ENCODE results near the gene BRD4. TPM values are rescaled to one million over a fixed set of nuclear protein-coding genes. Genes with fewer than 3 reads are reported as not detected.

Gene BRD4
- polyA plus RNA-seq, 1 donor, result 63.6 TPM

DNA sequence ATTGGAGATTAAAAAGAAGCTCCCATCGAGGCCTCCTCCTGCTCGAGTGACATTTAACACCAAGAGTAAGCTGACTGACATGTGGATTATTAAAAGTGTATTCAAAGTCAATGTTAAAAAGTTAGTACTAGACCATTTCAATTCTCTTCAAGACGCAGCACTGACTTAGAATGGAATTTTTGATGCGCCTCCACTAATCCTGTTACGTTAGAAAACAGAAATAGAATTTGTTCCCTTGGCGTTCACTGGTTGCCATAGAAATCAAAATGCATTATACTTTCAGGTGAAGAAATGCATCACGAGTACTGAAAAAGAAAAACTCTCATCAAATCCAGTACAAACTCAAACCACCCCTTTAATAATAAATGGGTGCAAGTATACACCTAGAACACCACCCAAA is 42.2 kb downstream of the BRD4 start:
- no peak for DNase-seq

- DNase-seq, result no peak
Measured at GRCh38 chr19:15289673-15290072, 42.7 kb downstream of the BRD4 start.

- DNase-seq, result peak; percentile 41
Measured at GRCh38 chr19:15288146-15288963, 44.0 kb downstream of the BRD4 start.

- no peak for DNase-seq
Measured at GRCh38 chr19:15287496-15287895, 44.8 kb downstream of the BRD4 start.

DNA sequence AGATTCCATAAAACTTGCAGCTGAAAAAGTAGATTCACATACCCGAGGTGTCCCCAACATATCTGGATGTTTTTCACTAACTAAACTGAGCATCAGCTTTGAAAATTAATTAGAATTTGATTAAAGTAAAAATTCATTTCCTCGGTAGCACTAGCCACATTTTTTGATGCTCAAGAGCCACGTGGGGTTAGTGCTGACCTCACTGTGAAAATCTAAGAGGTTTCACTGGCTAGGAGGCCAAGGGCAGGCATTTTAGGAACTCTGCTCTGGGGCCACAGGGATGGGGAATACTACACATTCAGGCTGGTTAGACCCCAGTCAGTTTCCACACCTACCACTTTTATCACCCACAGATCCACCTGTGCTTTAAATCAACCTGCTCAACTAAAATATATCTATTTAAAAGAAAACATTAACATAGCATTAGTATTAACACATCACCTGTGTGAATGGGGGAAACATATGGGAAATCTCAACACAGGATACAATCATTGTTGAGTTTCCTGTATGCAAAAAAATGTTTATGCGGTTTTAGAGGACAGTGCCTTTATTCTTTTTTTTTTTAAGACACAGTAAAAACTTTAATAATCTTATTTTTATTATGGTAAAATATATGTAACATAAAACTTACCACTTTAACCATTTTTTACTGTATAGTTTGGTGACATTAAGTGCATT is 45.5 kb downstream of the BRD4 start:
- DNase-seq, result no peak

GRCh38 chr19:15285896-15286591 is 46.3 kb downstream of the BRD4 start:
- no peak for DNase-seq

DNA sequence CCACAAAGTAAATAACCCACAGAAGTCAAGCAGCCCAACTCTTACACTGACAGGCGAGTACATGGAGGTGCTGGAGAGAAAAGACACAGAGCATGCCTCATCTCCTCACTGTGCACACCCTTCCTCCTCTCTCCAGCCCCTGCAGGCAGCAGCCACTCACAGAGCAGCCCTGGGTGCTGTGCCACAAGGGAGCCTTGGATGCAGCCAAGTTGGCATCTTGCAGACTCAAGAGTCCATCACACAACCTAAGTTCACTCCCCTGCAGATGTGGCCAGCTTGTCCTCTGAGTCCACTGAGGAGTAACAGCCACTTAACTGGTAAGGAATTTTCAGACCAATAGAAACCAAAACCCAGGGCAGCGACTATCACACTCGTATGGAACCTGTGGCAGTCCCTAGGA is 47.4 kb downstream of the BRD4 start:
- no peak for DNase-seq

- DNase-seq, result no peak
Measured at GRCh38 chr19:15284091-15284490, 48.2 kb downstream of the BRD4 start.

- no peak for DNase-seq
Measured at GRCh38 chr19:15283141-15283883, 49.0 kb downstream of the BRD4 start.

- no peak for DNase-seq
Measured at GRCh38 chr19:15282311-15282705, 50.0 kb downstream of the BRD4 start.

DNA sequence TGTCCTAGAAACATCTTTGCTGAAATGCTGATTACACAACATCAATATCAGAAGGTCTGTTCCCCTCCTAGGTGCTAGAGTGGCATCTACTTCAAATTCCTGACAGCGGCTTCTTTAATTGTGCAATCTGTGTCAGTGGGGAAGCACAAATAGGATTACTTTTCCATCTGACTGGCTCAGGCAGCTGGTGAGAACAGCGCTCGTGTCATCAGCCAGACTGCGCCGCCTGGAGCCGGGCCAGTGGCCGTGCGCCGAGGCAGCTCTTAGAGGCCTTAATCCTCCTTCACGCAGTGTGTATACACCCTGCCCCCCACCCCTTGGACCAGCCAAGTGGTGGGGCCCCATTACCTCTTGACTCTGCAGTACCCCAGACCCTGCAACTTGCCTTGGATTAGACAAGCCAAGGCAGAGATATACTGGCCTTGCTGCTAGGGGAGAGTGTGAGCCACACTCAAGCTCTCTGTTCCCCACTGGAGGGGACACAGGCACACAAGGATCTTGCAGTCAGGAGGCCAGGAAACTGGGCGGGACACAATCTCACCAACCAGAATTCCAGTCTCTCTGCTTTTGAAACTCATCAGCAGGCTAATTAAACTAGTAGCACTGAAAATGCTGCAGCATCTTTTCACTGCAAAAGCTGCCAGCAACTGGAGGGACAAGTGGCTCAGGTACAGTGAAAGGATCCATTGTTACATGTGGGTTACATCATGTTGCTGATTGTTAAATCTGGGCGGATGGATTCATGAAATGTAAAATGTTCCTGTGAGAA is 51.2 kb downstream of the BRD4 start:
- peak; percentile 46 for DNase-seq

- no peak for DNase-seq
Measured at GRCh38 chr19:15280048-15280725, 52.2 kb downstream of the BRD4 start.

DNA sequence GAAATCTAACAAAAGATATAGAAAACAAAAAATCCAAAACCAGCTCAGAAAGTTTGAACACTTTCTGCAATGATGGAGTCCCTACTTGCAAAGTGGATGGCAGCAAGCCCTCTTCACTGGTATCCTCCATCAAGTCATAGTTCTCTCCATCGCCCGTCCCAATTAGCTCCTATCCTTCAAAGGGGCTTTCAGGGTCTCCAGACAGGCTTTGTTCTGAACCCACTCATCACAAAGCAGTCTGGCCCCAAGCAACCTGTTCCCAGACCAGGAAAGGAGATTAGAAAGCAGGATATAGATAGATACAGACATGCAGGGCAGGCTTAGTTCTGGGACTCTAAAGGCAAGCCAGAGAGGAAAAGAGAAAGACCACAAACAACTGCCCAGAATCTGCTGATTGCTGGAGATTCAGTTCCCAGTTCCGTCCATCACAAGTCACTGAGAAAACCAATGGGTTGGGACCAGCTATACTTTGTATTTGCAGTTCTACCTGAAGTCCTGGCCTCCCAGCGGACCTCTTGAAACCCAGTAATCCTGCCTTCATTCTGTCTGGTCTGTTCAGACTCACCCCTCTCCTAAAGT is 52.9 kb downstream of the BRD4 start:
- DNase-seq, result no peak

GRCh38 chr19:15276620-15277215 is 55.6 kb downstream of the BRD4 start:
- no peak for DNase-seq

DNA sequence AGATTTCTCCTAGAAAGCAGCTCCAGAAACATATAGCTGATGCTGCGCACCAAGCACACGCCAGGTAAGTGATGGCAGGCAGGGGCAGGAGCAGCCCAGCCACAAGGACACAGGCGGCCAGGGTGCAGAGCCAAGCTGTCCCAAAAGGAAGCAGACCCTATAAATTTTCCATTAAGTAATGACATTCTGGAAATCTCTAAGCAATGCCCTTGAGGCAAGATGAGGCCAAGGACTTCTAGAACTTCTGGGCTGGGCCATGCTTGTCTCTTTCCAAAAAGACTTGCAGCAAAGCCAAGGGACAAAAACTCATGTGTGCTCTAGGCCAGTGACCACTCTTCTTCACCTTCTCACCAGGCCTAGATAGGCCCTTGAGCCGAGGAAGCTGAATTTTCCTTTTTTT is 57.9 kb downstream of the BRD4 start:
- DNase-seq, result no peak

DNA sequence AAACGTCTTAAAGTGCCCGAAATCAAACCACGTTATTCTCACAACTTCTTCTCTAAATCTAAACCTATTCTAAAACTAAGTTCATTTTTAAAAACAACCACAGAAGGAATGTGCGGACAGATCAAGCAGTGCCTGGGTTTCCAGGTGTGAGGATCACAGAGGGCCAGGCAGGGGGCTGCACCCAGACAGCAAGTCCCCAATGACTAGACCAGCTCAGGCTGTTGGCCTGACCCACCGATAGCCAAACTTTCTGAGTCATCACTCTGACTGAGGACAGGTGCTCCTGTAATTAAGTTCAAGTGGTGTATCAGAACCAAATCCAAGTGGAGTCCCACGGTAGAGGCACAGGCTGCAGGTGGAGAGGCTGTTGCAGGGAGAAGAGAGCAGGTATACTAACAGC is 62.5 kb downstream of the BRD4 start:
- no peak for DNase-seq

- DNase-seq, result no peak
Measured at GRCh38 chr19:15268928-15269253, 63.4 kb downstream of the BRD4 start.

- DNase-seq, result no peak
Measured at GRCh38 chr19:15268192-15268927, 64.0 kb downstream of the BRD4 start.

- no peak for DNase-seq
Measured at GRCh38 chr19:15266683-15267082, 65.7 kb downstream of the BRD4 start.

DNA sequence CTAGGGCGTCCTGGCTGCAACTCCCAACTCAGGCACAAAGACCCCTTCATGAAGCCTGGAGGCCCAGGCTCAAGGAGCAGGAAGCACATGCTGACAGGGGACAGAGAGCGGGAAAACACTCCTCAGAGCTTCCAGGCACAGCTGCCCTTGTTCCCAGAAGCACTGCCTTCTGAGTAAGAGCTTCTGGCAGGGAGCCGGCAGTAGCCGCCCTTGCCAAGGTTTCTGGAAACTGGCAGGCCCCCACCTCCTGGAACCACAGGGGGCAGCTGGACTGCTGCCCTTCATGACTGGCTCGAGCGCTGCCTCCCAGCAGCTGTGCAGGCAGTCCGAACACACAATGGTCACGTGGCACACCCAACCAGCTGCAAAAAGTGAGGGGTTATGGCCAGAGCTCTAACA is 66.5 kb downstream of the BRD4 start:
- DNase-seq, result no peak
